Measurements from ENCODE around the gene INO80.

GRCh38 chr15:41122849-41123248 lies 6.8 kb upstream of the INO80 start:
- TF ChIP-seq POLR2A (IDR thresholded peaks at IDR 0.05; ENCODE audit: low read depth, low read length) (no peak), GATA2 (IDR thresholded peaks at IDR 0.05; ENCODE audit: insufficient read depth, insufficient read length, low read depth, low read length) (no peak), CTCF (IDR thresholded peaks at IDR 0.05; ENCODE audit: extremely low read depth in 1 of 2, insufficient read depth in 1 of 2, low read depth in 1 of 2, low read length in 2 of 2) (no peak), POLR2AphosphoS5 (IDR thresholded peaks at IDR 0.05; ENCODE audit: insufficient read depth, low read depth, low read length) (no peak), JUN (IDR thresholded peaks at IDR 0.05; ENCODE audit: borderline replicate concordance, insufficient read depth, insufficient read length, low read depth) (no peak), MAX (IDR thresholded peaks at IDR 0.05; ENCODE audit: insufficient read depth, insufficient read length) (no peak), EZH2 (IDR thresholded peaks at IDR 0.05; ENCODE audit: borderline replicate concordance, low read depth, low read length, severe bottlenecking) (no peak), MYC (IDR thresholded peaks at IDR 0.05; ENCODE audit: low read depth, low read length) (no peak), FOS (IDR thresholded peaks at IDR 0.05; ENCODE audit: borderline replicate concordance, insufficient read depth, low read length) (no peak)

All from endothelial cell of umbilical vein (primary cell).